Uterus (tissue), 4 donors: Measurements from ENCODE around the gene PROZ. TPM values are rescaled to one million over a fixed set of nuclear protein-coding genes. Genes with fewer than 3 reads are reported as not detected.

Experiments
- DNase-seq, 2 donors: peaks; one replicate each; pipeline ENCODE4 v3.0.0-alpha.2; 2019 to 2020
- H3K27ac ChIP-seq, 2 donors: fragments of 200-600 bp; sonication (generic); 1 replicate in 1 of 2; 2 replicates in 1 of 2; pipeline ENCODE4 v1.5.1; 2016 to 2018
- H3K27me3 ChIP-seq, 2 donors: fragments of 200-600 bp; sonication (generic); one replicate each; pipeline ENCODE4 v1.5.1; 2018 to 2019; ENCODE audit warnings: control low read depth in 1 of 2
- H3K36me3 ChIP-seq, 2 donors: fragments of 200-600 bp; sonication (generic); one replicate each; pipeline ENCODE4 v1.5.1; 2019; ENCODE audit warnings: control low read depth in 1 of 2
- H3K4me1 ChIP-seq, 2 donors: fragments of 200-600 bp; sonication (generic); one replicate each; pipeline ENCODE4 v1.5.1; 2018 to 2019; ENCODE audit warnings: control low read depth in 1 of 2
- H3K4me3 ChIP-seq, 2 donors: fragments of 200-600 bp; sonication (generic); 1 replicate in 1 of 2; 2 replicates in 1 of 2; pipeline ENCODE4 v1.5.1; 2018 to 2019; ENCODE audit warnings: mild to moderate bottlenecking in 1 of 2
- H3K9me3 ChIP-seq, 2 donors: fragments of 200-600 bp; sonication (generic); one replicate each; pipeline ENCODE4 v1.5.1; 2019; ENCODE audit warnings: control low read depth in 1 of 2
- CTCF ChIP-seq, 4 experiments: fragments of 200-600 bp in 2 of 4; fragments of 450-650 bp in 2 of 4; sonication (generic) in 2 of 4; IDR thresholded peaks; one replicate each; pipeline ENCODE4 v1.5.1; 2016 to 2019; ENCODE audit warnings: antibody characterized with exemption in 4 of 4, mild to moderate bottlenecking in 2 of 4, moderate library complexity in 1 of 4
- POLR2A ChIP-seq, 2 donors: fragments of 450-650 bp; IDR thresholded peaks; one replicate each; pipeline ENCODE4 v1.6.1; 2016; ENCODE audit warnings: antibody characterized with exemption in 2 of 2, mild to moderate bottlenecking in 1 of 2, moderate library complexity in 1 of 2
- intact Hi-C: fragments of 100-400 bp; cut with DNase I; formaldehyde crosslinking; loops from one replicate; pipeline ENCODE4 v1.15.1; 2023; ENCODE audit warnings: low total_unique reads
- total RNA-seq, 4 donors: library from RNA; depleted of rRNA in 3 of 4; stranded (reverse); fragments of >200 nt in 3 of 4; gene quantifications; one replicate each; pipeline versions ENCODE4 v1.1.0 to v1.2.4, GENCODE V29; 2014 to 2023
- donor health status: DM: yes; HTN: yes; CAD: no.

The PROZ gene
- total RNA-seq, 4 donors from 2014 or later, result not detected

GRCh38 chr13:113155982-113156655, 2.3 kb upstream of the PROZ start:
- intact Hi-C loops, result no loop called here
- H3K36me3 ChIP-seq, result no peaks in the 10 kb centered on the region
- no peak overlapping the region for H3K27ac ChIP-seq
- TF ChIP-seq POLR2A (IDR thresholded peaks at IDR 0.05) (no peak), CTCF (IDR thresholded peaks at IDR 0.05) (no peak)
- no peak for DNase-seq
- no peaks in the 10 kb centered on the region for H3K27me3 ChIP-seq
- H3K4me1 ChIP-seq, result peaks cover 0 to 5% of the 10 kb centered on the region in 2 donors
- H3K9me3 ChIP-seq, result no peaks in the 10 kb centered on the region
- H3K4me3 ChIP-seq, result no peak overlapping the region

- Histone ChIP-seq H3K36me3 (no peaks in the 10 kb centered on the region), H3K27ac (no peak overlapping the region), H3K4me1 (peaks cover 0 to 5% of the 10 kb centered on the region in 2 donors), H3K4me3 (no peak overlapping the region), H3K9me3 (no peaks in the 10 kb centered on the region), H3K27me3 (no peaks in the 10 kb centered on the region)
- no peak for DNase-seq
- intact Hi-C loops, result no loop called here
- no peak for TF ChIP-seq POLR2A (IDR thresholded peaks at IDR 0.05)
- TF ChIP-seq CTCF (IDR thresholded peaks at IDR 0.05), result no peak
Measured at GRCh38 chr13:113157206-113157928, 1.1 kb upstream of the PROZ start.

GRCh38 chr13:113158946-113159345, 498 bp downstream of the PROZ start:
- Histone ChIP-seq H3K9me3 (no peaks in the 10 kb centered on the region), H3K4me3 (no peak overlapping the region), H3K4me1 (no peaks in the 10 kb centered on the region), H3K27ac (no peak overlapping the region), H3K27me3 (no peaks in the 10 kb centered on the region), H3K36me3 (no peaks in the 10 kb centered on the region)
- TF ChIP-seq CTCF (IDR thresholded peaks at IDR 0.05) (no peak), POLR2A (IDR thresholded peaks at IDR 0.05) (no peak)
- intact Hi-C loops, result no loop called here
- DNase-seq, result no peak

GRCh38 chr13:113159701-113160100, 1.3 kb downstream of the PROZ start:
- H3K9me3 ChIP-seq, result no peaks in the 10 kb centered on the region
- intact Hi-C loops, result no loop called here
- no peak overlapping the region for H3K4me3 ChIP-seq
- H3K27ac ChIP-seq, result no peak overlapping the region
- H3K4me1 ChIP-seq, result no peaks in the 10 kb centered on the region
- TF ChIP-seq CTCF (IDR thresholded peaks at IDR 0.05), result no peak
- no peaks in the 10 kb centered on the region for H3K36me3 ChIP-seq
- no peaks in the 10 kb centered on the region for H3K27me3 ChIP-seq
- DNase-seq, result no peak

- no peaks in the 10 kb centered on the region for H3K9me3 ChIP-seq
- no peak for DNase-seq
- no peaks in the 10 kb centered on the region for H3K36me3 ChIP-seq
- no peak overlapping the region for H3K4me3 ChIP-seq
- no peaks in the 10 kb centered on the region for H3K4me1 ChIP-seq
- no peak overlapping the region for H3K27ac ChIP-seq
- no peaks in the 10 kb centered on the region for H3K27me3 ChIP-seq
- no peak for TF ChIP-seq POLR2A (IDR thresholded peaks at IDR 0.05)
- no peak for TF ChIP-seq CTCF (IDR thresholded peaks at IDR 0.05)
- intact Hi-C loops, result no loop called here
Measured at GRCh38 chr13:113160983-113161382, 2.5 kb downstream of the PROZ start.
